Panc1 (cell line): Measurements from ENCODE around the gene PDGFA. TPM values are rescaled to one million over a fixed set of nuclear protein-coding genes. Genes with fewer than 3 reads are reported as not detected.

Experiments used
- ATAC-seq: fragments of 200-7000 bp; cut with Tn5 transposase; 2 replicates; pipeline ENCODE4 v1.9.1; 2020; ENCODE audit warnings: mild to moderate bottlenecking, moderate library complexity
- BruUV-seq: library from RNA; stranded (reverse); fragments of 400-500 nt; replicated peaks from 2 replicates; lab custom pipeline; 2021; lab: Mats Ljungman, UMichigan
- CTCF ChIA-PET: fragments of 300-600 bp; sonication (Branson Sonifier 250); formaldehyde crosslinking; loops from one replicate; lab custom pipeline; 2022; ENCODE audit warnings: antibody characterized with exemption; lab: Charles Lee
- POLR2A ChIA-PET: fragments of 300-600 bp; sonication (Branson Sonifier 250); formaldehyde crosslinking; loops from one replicate; lab custom pipeline; 2022; ENCODE audit warnings: antibody characterized with exemption; lab: Charles Lee
- DNase-seq: peaks from one replicate; pipeline ENCODE4 v3.0.0-alpha.2; 2010; ENCODE audit warnings: low read depth, low spot score
- H3K27ac ChIP-seq: 2 replicates; pipeline ENCODE4 v1.5.1; 2011; ENCODE audit warnings: mild to moderate bottlenecking, low read length, inconsistent platforms
- H3K27me3 ChIP-seq: fragments of 200-500 bp; sonication (Bioruptor generic); 2 replicates; pipeline ENCODE4 v1.6.0; 2014; ENCODE audit warnings: low read length, inconsistent platforms; ENCODE audit not compliant: control insufficient read depth, insufficient read depth
- H3K36me3 ChIP-seq: fragments of 200-500 bp; sonication (Bioruptor generic); 2 replicates; pipeline ENCODE4 v1.5.1; 2014; ENCODE audit warnings: inconsistent platforms, mild to moderate bottlenecking, low read length, moderate library complexity; ENCODE audit not compliant: control insufficient read depth, insufficient read depth
- H3K4me1 ChIP-seq: 2 replicates; pipeline ENCODE4 v1.5.1; 2011; ENCODE audit warnings: inconsistent platforms, mild to moderate bottlenecking, low read length, moderate library complexity; ENCODE audit not compliant: control insufficient read depth, insufficient read depth
- H3K4me3 ChIP-seq, 2 experiments: 2 replicates each; pipeline ENCODE4 v1.5.1; 2011 to 2012; ENCODE audit warnings: low read depth in 2 of 2, low read length in 2 of 2, mild to moderate bottlenecking in 2 of 2, inconsistent platforms in 1 of 2, moderate library complexity in 1 of 2
- H3K9me3 ChIP-seq: fragments of 200-500 bp; sonication (Bioruptor generic); 2 replicates; pipeline ENCODE4 v1.5.1; 2014; ENCODE audit warnings: low read depth, mild to moderate bottlenecking, inconsistent platforms, low read length, moderate library complexity; ENCODE audit not compliant: control insufficient read depth, insufficient read depth
- CTCF ChIP-seq: fragments of 450-650 bp; IDR thresholded peaks from 2 replicates; pipeline ENCODE4 v1.5.1; 2017; ENCODE audit warnings: mild to moderate bottlenecking
- POLR2AphosphoS5 ChIP-seq: IDR thresholded peaks from 2 replicates; pipeline ENCODE4 v1.6.1; 2012; ENCODE audit warnings: mild to moderate bottlenecking, low read depth, low read length, moderate library complexity
- REST ChIP-seq, 2 experiments: IDR thresholded peaks; 2 replicates each; pipeline ENCODE4 v1.6.1; 2011 to 2012; ENCODE audit warnings: low read depth in 2 of 2, control low read depth in 1 of 2, low read length in 1 of 2, mild to moderate bottlenecking in 1 of 2, moderate library complexity in 1 of 2; ENCODE audit not compliant: insufficient read depth in 1 of 2
- SIN3A ChIP-seq: IDR thresholded peaks from 2 replicates; pipeline ENCODE4 v1.6.1; 2012; ENCODE audit warnings: low read depth, mild to moderate bottlenecking, low read length, moderate library complexity, borderline replicate concordance; ENCODE audit not compliant: insufficient read depth
- TCF7L2 ChIP-seq: IDR thresholded peaks from 2 replicates; pipeline ENCODE4 v1.6.1; 2011; ENCODE audit warnings: mild to moderate bottlenecking, low read depth, low read length, inconsistent platforms
- in situ Hi-C: cut with HindIII; loops from 2 replicates; pipeline ENCODE4 v1.10.0; 2016; ENCODE audit warnings: low sequenced_read_pairs, low pct_unique_long_range_greater_than_20kb
- intact Hi-C: fragments of 100-400 bp; cut with micrococcal nuclease; formaldehyde crosslinking; loops from one replicate; pipeline ENCODE4 v1.10.0; 2022; ENCODE audit not compliant: unreplicated experiment
- total RNA-seq: library from RNA; stranded (reverse); gene quantifications from one replicate; pipeline ENCODE4 v1.2.1, GENCODE V29; 2021; ENCODE audit not compliant: unreplicated experiment

The PDGFA gene
- total RNA-seq, 1 experiment from 2014 or later: 18.5 TPM

GRCh38 chr7:549066-549890 lies 29.6 kb upstream of the PDGFA start:
- ATAC-seq (no peak), DNase-seq (no peak)
- in situ Hi-C loops (no loop called here), intact Hi-C loops (no loop called here)
- Histone ChIP-seq H3K27ac (no peak overlapping the region), H3K27me3 (no peaks in the 10 kb centered on the region), H3K9me3 (no peaks in the 10 kb centered on the region), H3K36me3 (no peaks in the 10 kb centered on the region), H3K4me1 (no peaks in the 10 kb centered on the region), H3K4me3 (no peak overlapping the region)
- BruUV-seq: no TSS peak
- CTCF ChIA-PET: no interaction called here
- TF ChIP-seq REST (IDR thresholded peaks at IDR 0.05; ENCODE audit: insufficient read depth in 1 of 2, low read depth in 2 of 2, low read length in 1 of 2) (no peak), SIN3A (no peak)
- POLR2A ChIA-PET: no interaction called here

- H3K9me3 ChIP-seq: no peaks in the 10 kb centered on the region
- no TSS peak for BruUV-seq
- TF ChIP-seq TCF7L2: no peak
- no peak for TF ChIP-seq POLR2AphosphoS5
- TF ChIP-seq REST (IDR thresholded peaks at IDR 0.05; ENCODE audit: insufficient read depth in 1 of 2, low read depth in 2 of 2, low read length in 1 of 2): no peak
- TF ChIP-seq CTCF: no peak
- no peak for TF ChIP-seq SIN3A
- in situ Hi-C loops (no loop called here), intact Hi-C loops (no loop called here)
- ATAC-seq (no peak), DNase-seq (no peak)
- no peak overlapping the region for H3K4me3 ChIP-seq
- ChIA-PET CTCF (no interaction called here), POLR2A (no interaction called here)
- peaks cover 4% of the 10 kb centered on the region for H3K4me1 ChIP-seq
- H3K27me3 ChIP-seq: no peaks in the 10 kb centered on the region
- H3K27ac ChIP-seq: no peak overlapping the region
- no peaks in the 10 kb centered on the region for H3K36me3 ChIP-seq
These were observed 28.8 kb upstream of the PDGFA start for GRCh38 chr7:548401-548800.
